Mucosa of gallbladder (tissue), 1 donor: ENCODE measurements around the gene JAM2. TPM values are rescaled to one million over a fixed set of nuclear protein-coding genes. Genes with fewer than 3 reads are reported as not detected.

Source experiments
- total RNA-seq: library from RNA; stranded (reverse); gene quantifications from one replicate; pipeline ENCODE4 v1.2.1, GENCODE V29; 2021
- donor health status: DM: no; HTN: no; CAD: no.

Gene JAM2
- total RNA-seq, 1 donor from 2014 or later = 27.4 TPM

Other genes starting within 250 kb of the JAM2 start
- gene MRPL39, start 31.8 kb upstream of the JAM2 start, total RNA-seq = 17.4 TPM
- 104 TPM for gene ATP5PF, start 95.6 kb downstream of the JAM2 start, total RNA-seq
- 27.2 TPM for gene GABPA, start 95.7 kb downstream of the JAM2 start, total RNA-seq